K562 (cell line): ENCODE data around the gene SEBOX. TPM values are rescaled to one million over a fixed set of nuclear protein-coding genes. Genes with fewer than 3 reads are reported as not detected.
A peak's percentile ranks its signal among the peaks of the same experiment; 100 is the strongest.

Experiments used
- ATAC-seq: fragments of 200-7000 bp; cut with Tn5 transposase; 3 replicates; pipeline ENCODE4 v1.9.1; 2020; ENCODE audit warnings: moderate library complexity
- BruUV-seq: library from RNA; stranded (reverse); fragments of 400-500 nt; replicated peaks from 2 replicates; lab custom pipeline; 2021; lab: Mats Ljungman, UMichigan
- CTCF ChIA-PET: fragments of 300-600 bp; formaldehyde crosslinking; extraction: SDS; loops from one replicate; lab custom pipeline; 2021; ENCODE audit warnings: low intra/inter-chr PET ratio; lab: Yijun Ruan, JAX
- POLR2A ChIA-PET: fragments of 300-600, 350-650 bp; sonication (Branson Sonifier 250); formaldehyde crosslinking; extraction: SDS; loops from one replicate; lab custom pipeline; 2021; ENCODE audit warnings: antibody characterized with exemption, inconsistent platforms; lab: Yijun Ruan, JAX
- DNase-seq, 4 experiments: peaks; one replicate each; pipeline versions ENCODE4 v3.0.0 to v3.0.0-alpha.2; 2011 to 2018; ENCODE audit warnings: low spot score in 3 of 4, mixed read lengths in 3 of 4; ENCODE audit errors: extremely low read depth in 1 of 4
- FAIRE-seq: peaks from 2 replicates; lab custom pipeline; 2011; peaks lifted over from hg19 to GRCh38; lab: Jason Lieb, UNC
- H2AFZ ChIP-seq: 2 replicates; pipeline ENCODE4 v1.6.0; 2011; ENCODE audit warnings: low read depth, low read length, control low read depth, inconsistent platforms
- H3K27ac ChIP-seq: fragments of 200-600 bp; 3 replicates; pipeline ENCODE4 v1.8.0; 2011; ENCODE audit warnings: low read depth, mild to moderate bottlenecking, control low read depth, inconsistent platforms, low read length, moderate library complexity, mixed read lengths; ENCODE audit errors: extremely low read depth
- H3K27me3 ChIP-seq, 2 experiments: fragments of 300-600 bp in 1 of 2; 2 replicates in 1 of 2; 3 replicates in 1 of 2; pipeline versions ENCODE4 v1.6.0 to v1.8.0; 2011; ENCODE audit warnings: inconsistent platforms in 2 of 2, low read length in 2 of 2, mild to moderate bottlenecking in 1 of 2, mixed read lengths in 1 of 2, moderate library complexity in 1 of 2; ENCODE audit not compliant: control insufficient read depth in 2 of 2, insufficient read depth in 2 of 2
- H3K36me3 ChIP-seq: fragments of 300-600 bp; 3 replicates; pipeline ENCODE4 v1.8.0; 2011; ENCODE audit warnings: mild to moderate bottlenecking, low read length, inconsistent platforms; ENCODE audit not compliant: control insufficient read depth, insufficient read depth
- H3K4me1 ChIP-seq, 2 experiments: fragments of 200-600 bp in 1 of 2; replicated peaks in 1 of 2; 2 replicates in 1 of 2; 3 replicates in 1 of 2; pipeline versions ENCODE4 v1.5.1 to v1.8.0; 2011; ENCODE audit warnings: inconsistent platforms in 2 of 2, low read length in 2 of 2, mild to moderate bottlenecking in 1 of 2, mixed read lengths in 1 of 2, moderate library complexity in 1 of 2; ENCODE audit not compliant: control insufficient read depth in 2 of 2, insufficient read depth in 2 of 2
- H3K4me2 ChIP-seq: 2 replicates; pipeline ENCODE4 v1.6.1; 2011; ENCODE audit warnings: low read length, control low read depth, inconsistent platforms, mixed read lengths; ENCODE audit not compliant: insufficient read depth
- H3K4me3 ChIP-seq: fragments of 200-600 bp; sonication (generic), shearing (Covaris generic); 2 replicates; pipeline ENCODE4 v1.5.1; 2016; ENCODE audit warnings: control low read depth, inconsistent platforms
- H3K79me2 ChIP-seq: fragments of 200-600 bp; 3 replicates; pipeline ENCODE4 v1.8.0; 2011; ENCODE audit warnings: low read length, inconsistent platforms; ENCODE audit not compliant: control insufficient read depth, insufficient read depth
- H3K9ac ChIP-seq, 2 experiments: 2 replicates each; pipeline versions ENCODE4 v1.6.0 to v1.6.1; 2011; ENCODE audit warnings: low read depth in 2 of 2, low read length in 2 of 2, control low read depth in 1 of 2, inconsistent platforms in 1 of 2, mild to moderate bottlenecking in 1 of 2, mixed read lengths in 1 of 2; ENCODE audit not compliant: insufficient read depth in 1 of 2
- H3K9me1 ChIP-seq: one replicate; pipeline ENCODE4 v1.6.0; 2011; ENCODE audit warnings: inconsistent platforms, mild to moderate bottlenecking, low read length, moderate library complexity; ENCODE audit not compliant: control insufficient read depth, insufficient read depth
- H3K9me3 ChIP-seq: replicated peaks from 2 replicates; pipeline ENCODE4 v1.5.1; 2011; ENCODE audit warnings: low read depth, low read length, inconsistent platforms; ENCODE audit not compliant: control insufficient read depth, insufficient read depth
- H4K20me1 ChIP-seq: replicated peaks from 2 replicates; pipeline ENCODE4 v1.6.1; 2011; ENCODE audit warnings: low read length, inconsistent platforms, mixed read lengths; ENCODE audit not compliant: control insufficient read depth, insufficient read depth
- ETV6 ChIP-seq, 3 experiments: fragments of 150-350 bp in 1 of 3; sonication (generic) in 1 of 3; formaldehyde crosslinking in 1 of 3; IDR thresholded peaks; 2 replicates each; pipeline versions ENCODE4 v1.6.1 to v1.8.0; 2014 to 2022; ENCODE audit warnings: borderline replicate concordance in 2 of 3, low read depth in 2 of 3, antibody characterized with exemption in 1 of 3, low read length in 1 of 3, mild to moderate bottlenecking in 1 of 3, missing genetic modification reagents in 1 of 3
- HDAC2 ChIP-seq: fragments of 450-650 bp; IDR thresholded peaks from 2 replicates; pipeline ENCODE4 v1.6.1; 2016; ENCODE audit warnings: mild to moderate bottlenecking
- HMGN3 ChIP-seq: IDR thresholded peaks from 2 replicates; pipeline ENCODE4 v1.6.1; 2011; ENCODE audit warnings: borderline replicate concordance, low read depth, mild to moderate bottlenecking, mixed read lengths, low read length; ENCODE audit not compliant: insufficient read length; ENCODE audit errors: extremely low read depth
- NFIC ChIP-seq: fragments of 450-650 bp; IDR thresholded peaks from 2 replicates; pipeline ENCODE4 v1.6.1; 2017; ENCODE audit warnings: mild to moderate bottlenecking, inconsistent platforms
- NONO ChIP-seq, 2 experiments: fragments of 200-400 bp in 1 of 2; fragments of 450-650 bp in 1 of 2; formaldehyde crosslinking in 1 of 2; IDR thresholded peaks; 2 replicates each; pipeline ENCODE4 v1.6.1; 2017; ENCODE audit warnings: low read depth in 2 of 2, mild to moderate bottlenecking in 2 of 2, moderate library complexity in 2 of 2, low read length in 1 of 2
- NR1H2 ChIP-seq: sonication (generic); formaldehyde crosslinking; IDR thresholded peaks from 2 replicates; pipeline ENCODE4 v1.4.0; 2020; ENCODE audit warnings: mild to moderate bottlenecking, missing genetic modification reagents
- POLR2G ChIP-seq: fragments of 200-400 bp; formaldehyde crosslinking; IDR thresholded peaks from 2 replicates; pipeline ENCODE4 v1.6.1; 2017; ENCODE audit warnings: low read depth, mild to moderate bottlenecking, antibody characterized with exemption, low read length, moderate library complexity
- RBFOX2 ChIP-seq: fragments of 200-400 bp; formaldehyde crosslinking; IDR thresholded peaks from 2 replicates; pipeline ENCODE4 v1.6.1; 2017; ENCODE audit warnings: low read depth, mild to moderate bottlenecking, low read length, moderate library complexity
- ZBTB34 ChIP-seq: fragments of 250-450 bp; sonication (Bioruptor Pico); IDR thresholded peaks from 2 replicates; pipeline ENCODE4 v1.8.0; 2021; ENCODE audit warnings: mild to moderate bottlenecking, moderate library complexity
- WGBS: fragments of 100-300 bp; shearing (Covaris generic); methylation state at CpG from one replicate; pipeline ENCODE4 v1.1.6; 2016; ENCODE audit warnings: low coverage, mixed read lengths; ENCODE audit not compliant: insufficient coverage; ENCODE audit errors: missing lambda C conversion rate; 5-methylcytosine and 5-hydroxymethylcytosine counted together
- in situ Hi-C: fragments of 300-500 bp; cut with MboI; formaldehyde crosslinking; loops from 4 replicates; pipeline ENCODE4 v1.15.0; 2018; ENCODE audit warnings: inconsistent platforms, mixed read lengths
- intact Hi-C: fragments of 100-400 bp; cut with micrococcal nuclease; formaldehyde crosslinking; loops from 2 replicates; pipeline ENCODE4 v1.14.2; 2022
- polyA plus RNA-seq, 8 experiments: library from polyadenylated mRNA; depleted of rRNA in 4 of 8; stranded (reverse) in 5 of 8; unstranded in 3 of 8; fragments of >200 nt; fragmentation: Nextera tagmentation in 2 of 8; fragmentation: Illumina TruSeq in 1 of 8; extraction: Ambion mirVana in 2 of 8; extraction: Trizol in 1 of 8; gene quantifications; 2 replicates each; pipeline versions ENCODE4 v1.2.1 to v1.2.3, GENCODE V29; 2011 to 2014; ENCODE audit warnings: inconsistent platforms in 1 of 8, missing spikeins in 1 of 8
- total RNA-seq, 7 experiments: library from RNA; depleted of rRNA in 6 of 7; stranded (reverse); fragments of >200 nt in 6 of 7; fragmentation: Illumina TruSeq in 2 of 7; extraction: Trizol in 2 of 7; gene quantifications; 2 replicates each; pipeline versions ENCODE4 v1.2.1 to v1.2.3, GENCODE V29; 2011 to 2021; ENCODE audit warnings: low replicate concordance in 1 of 7

The SEBOX gene
- total and polyA plus RNA-seq, 9 of the 15 experiments (the other 6 are each of a cell fraction or from before 2014, with no cell fraction given), result not detected

DNA sequence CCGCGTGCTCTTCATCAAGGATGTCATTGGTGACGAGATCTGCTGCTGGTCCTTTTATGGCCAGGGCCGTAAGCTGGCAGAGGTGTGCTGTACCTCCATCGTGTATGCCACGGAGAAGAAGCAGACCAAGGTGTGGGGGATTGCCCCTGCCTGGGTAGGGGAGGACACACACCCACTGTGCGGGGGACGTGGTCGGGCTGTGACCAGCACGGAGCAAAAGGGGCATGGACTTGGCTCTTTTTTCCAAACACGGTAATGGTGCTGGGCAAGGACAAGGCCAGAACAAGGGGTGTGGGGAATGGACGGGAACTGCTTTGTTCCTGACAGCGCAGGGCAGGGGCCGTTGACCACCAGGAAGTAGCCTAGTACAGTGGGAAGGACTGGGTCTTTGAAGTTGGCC, 22.7 kb downstream of the SEBOX start:
- peaks cover 4% of the 10 kb centered on the region; the same call in 1 of the 3 replicates for H3K79me2 ChIP-seq
- peaks cover 0 to 6% of the 10 kb centered on the region in 2 experiments; a peak in 2 of 5 replicates for H3K4me1 ChIP-seq
- in situ Hi-C loops, result no loop called here
- POLR2A ChIA-PET, result interaction anchor here (1.5 kb wide), 1 partner anchor 19 kb away, joined by 3 read pairs; no protein-coding TSS in a partner anchor
- peaks cover 71% of the 10 kb centered on the region for H3K36me3 ChIP-seq
- no peak for FAIRE-seq
- peaks cover 2% of the 10 kb centered on the region for H3K9me1 ChIP-seq
- H3K4me3 ChIP-seq, result no peak overlapping the region
- BruUV-seq, result no TSS peak
- TF ChIP-seq NONO (IDR thresholded peaks at IDR 0.05; ENCODE audit: low read depth in 2 of 2, low read length in 1 of 2) (no peak), RBFOX2 (0 out of 2 replicates have a peak, but pooled peaks have one; percentile 25), HDAC2 (no peak), POLR2G (0 out of 2 replicates have a peak, but pooled peaks have one; percentile 37)
- TF ChIP-seq, all 486 proteins: peak for 2
- intact Hi-C loops, result no loop called here
- Histone ChIP-seq H3K4me2 (no peak overlapping the region), H3K27me3 (no peaks in the 10 kb centered on the region), H3K9ac (peak overlapping the region in 1 of 2 experiments; percentile 4; a peak in 1 of 4 replicates), H2AFZ (no peak overlapping the region), H4K20me1 (no peaks in the 10 kb centered on the region; the same call in none of the 2 replicates), H3K9me3 (no peaks in the 10 kb centered on the region), H3K27ac (no peak overlapping the region)
- CTCF ChIA-PET, result no interaction called here
- 89% methylated on average over 14 of the region's 14 CpGs for WGBS
- no peak for ATAC-seq
- no peak for DNase-seq

GRCh38 chr17:28341516-28341915, 23.5 kb downstream of the SEBOX start:
- peaks cover 7 to 8% of the 10 kb centered on the region in 2 experiments; a peak in 4 of 5 replicates for H3K4me1 ChIP-seq
- in situ Hi-C loops (no loop called here), intact Hi-C loops (no loop called here)
- ATAC-seq (no peak), FAIRE-seq (no peak), DNase-seq (no peak)
- no peak overlapping the region for H3K27ac ChIP-seq
- no peak overlapping the region for H3K4me3 ChIP-seq
- CTCF ChIA-PET, result no interaction called here
- H3K9ac ChIP-seq, result no peak overlapping the region; a peak in 1 of 4 replicates
- POLR2A ChIA-PET, result interaction anchor here (0.6 kb wide), 2 partner anchors 242 to 337 kb away, joined by 3 read pairs; no protein-coding TSS in a partner anchor
- H3K9me3 ChIP-seq, result no peaks in the 10 kb centered on the region
- BruUV-seq, result no TSS peak
- H3K36me3 ChIP-seq, result peaks cover 63% of the 10 kb centered on the region
- H3K9me1 ChIP-seq, result peaks cover 2% of the 10 kb centered on the region
- no peak overlapping the region for H2AFZ ChIP-seq
- peaks cover 11% of the 10 kb centered on the region for H3K79me2 ChIP-seq
- TF ChIP-seq ZBTB34 (CRISPR knock-in tag), result no peak
- TF ChIP-seq HMGN3, result no peak
- no peak for TF ChIP-seq NR1H2 (CRISPR knock-in tag)
- TF ChIP-seq NFIC, result no peak
- TF ChIP-seq ETV6 (IDR thresholded peaks at IDR 0.05; ENCODE audit: borderline replicate concordance in 1 of 2, low read depth in 2 of 2, low read length in 1 of 2), result no peak
- no peak for TF ChIP-seq ETV6 (CRISPR knock-in tag; IDR thresholded peaks at IDR 0.05; ENCODE audit: borderline replicate concordance)
- peaks cover 5% of the 10 kb centered on the region; the same call in 1 of the 2 replicates for H4K20me1 ChIP-seq
- no peaks in the 10 kb centered on the region for H3K27me3 ChIP-seq
- WGBS, result 86% methylated on average over 10 of the region's 11 CpGs
- H3K4me2 ChIP-seq, result no peak overlapping the region
